NCI-H187 treated with DMSO at 0.1 percent for 48 hours (cell line): ENCODE measurements around the gene EEPD1.
"Not testable (repeated sequence)": the region's sequence is repeated elsewhere in the genome, so short reads cannot be mapped to it uniquely, and the experiment has no call there.

Experiments
- DNase-seq: peaks from one replicate; lab custom pipeline; 2025; lab: John Stamatoyannopoulos, UW

Gene EEPD1

GRCh38 chr7:36214608-36215456 is 61.8 kb downstream of the EEPD1 start:
- no peak for DNase-seq

- DNase-seq, result no peak
Measured at GRCh38 chr7:36215457-36215765, 62.4 kb downstream of the EEPD1 start.

GRCh38 chr7:36216063-36216684 is 63.1 kb downstream of the EEPD1 start:
- DNase-seq, result no peak

DNA sequence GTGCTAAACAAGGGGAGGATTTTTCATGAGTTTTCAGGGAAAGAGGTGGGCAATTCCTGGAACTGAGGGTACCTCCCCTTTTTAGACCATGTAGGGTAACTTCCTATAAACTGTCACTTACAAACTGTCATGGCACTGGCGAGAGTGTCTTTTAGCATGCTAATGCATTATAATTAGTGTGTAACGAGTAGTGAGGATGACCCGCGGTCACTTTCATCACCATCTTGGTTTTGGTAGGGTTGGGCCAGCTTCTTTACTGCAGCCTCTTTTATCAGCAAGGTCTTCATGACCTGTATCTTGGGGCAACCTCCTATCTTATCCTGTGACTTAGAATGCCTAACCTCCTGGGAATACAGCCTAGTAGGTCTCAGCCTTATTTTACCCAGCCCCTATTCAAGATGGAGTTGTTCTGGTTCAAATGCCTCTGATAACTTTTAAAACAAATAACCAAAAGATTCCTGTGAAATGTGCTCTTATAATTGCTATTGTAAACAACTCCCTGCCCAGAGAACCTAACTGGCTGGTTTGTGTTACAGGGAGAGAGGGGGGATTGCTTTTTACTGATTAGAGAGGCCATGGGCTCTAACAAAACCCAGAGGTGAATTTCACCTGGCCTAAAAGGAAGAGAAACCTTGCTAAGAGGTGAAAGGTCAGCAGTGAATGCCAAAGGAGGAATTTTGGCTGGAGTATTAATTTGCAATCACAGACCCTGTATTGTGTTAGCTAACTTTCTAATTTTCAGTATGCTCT is 64.3 kb downstream of the EEPD1 start:
- DNase-seq, result no peak

GRCh38 chr7:36217961-36218284 is 64.9 kb downstream of the EEPD1 start:
- no peak for DNase-seq

- no peak for DNase-seq
Measured at GRCh38 chr7:36219429-36219828, 66.4 kb downstream of the EEPD1 start.

DNA sequence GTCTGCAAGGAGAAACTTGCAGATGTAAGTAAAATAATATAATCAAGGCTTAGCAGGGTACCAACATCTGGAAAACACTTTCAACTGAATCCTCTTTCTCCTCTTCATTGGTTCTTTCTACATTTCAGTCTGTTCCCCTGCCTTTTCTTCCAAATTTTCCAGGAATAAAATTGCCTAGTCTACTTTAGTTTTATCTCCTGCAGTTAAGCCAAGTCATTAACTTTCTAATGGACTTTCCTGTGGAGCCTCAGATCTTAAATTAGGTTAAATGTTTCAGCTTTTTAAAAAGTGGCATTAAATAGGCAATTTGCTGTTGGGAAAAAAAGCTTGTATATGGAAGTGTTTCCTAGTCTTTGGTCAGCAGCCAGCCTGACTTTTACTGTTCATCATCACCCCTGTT is 70.8 kb downstream of the EEPD1 start:
- no peak for DNase-seq

- DNase-seq, result no peak
Measured at GRCh38 chr7:36224934-36225858, 72.1 kb downstream of the EEPD1 start.

GRCh38 chr7:36226151-36226550 is 73.1 kb downstream of the EEPD1 start:
- DNase-seq, result no peak

DNA sequence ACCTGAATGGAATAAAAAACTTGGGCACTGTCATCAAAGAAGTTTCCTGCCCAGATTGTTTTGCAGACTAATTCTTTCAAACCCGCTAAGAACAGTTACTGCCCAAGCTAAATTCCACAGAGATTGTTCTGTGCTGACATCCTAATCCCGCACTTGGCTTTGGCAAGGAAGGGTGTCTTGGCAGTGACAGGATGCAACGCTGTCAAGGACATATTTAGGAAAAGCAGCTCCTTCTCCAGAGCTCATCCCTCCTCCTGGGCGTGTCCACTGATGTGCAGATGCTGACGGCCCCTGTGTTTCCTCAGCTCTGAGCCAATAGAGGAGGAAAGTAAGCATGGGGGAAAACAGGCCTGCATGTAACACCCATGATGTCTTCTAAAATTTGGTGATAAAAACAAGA is 74.2 kb downstream of the EEPD1 start:
- DNase-seq, result no peak

DNA sequence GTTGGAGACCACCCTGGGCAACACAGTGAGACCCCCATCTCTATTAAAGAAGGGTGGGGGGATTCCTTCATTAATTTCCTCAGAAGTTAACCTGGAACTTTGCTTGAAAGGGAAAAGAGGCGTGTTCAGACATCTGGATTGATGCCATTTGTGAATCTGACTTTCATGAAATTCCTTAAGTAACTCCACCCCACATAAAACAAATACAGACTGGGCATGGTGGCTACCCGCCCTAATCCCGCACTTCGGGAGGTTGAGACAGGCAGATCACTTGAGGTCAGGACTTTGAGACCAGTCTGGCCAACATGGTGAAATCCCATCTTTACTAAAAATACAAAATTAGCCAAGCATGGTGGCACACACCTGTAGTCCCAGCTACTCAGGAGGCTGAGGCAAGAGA is 75.0 kb downstream of the EEPD1 start:
- DNase-seq, result no peak

DNA sequence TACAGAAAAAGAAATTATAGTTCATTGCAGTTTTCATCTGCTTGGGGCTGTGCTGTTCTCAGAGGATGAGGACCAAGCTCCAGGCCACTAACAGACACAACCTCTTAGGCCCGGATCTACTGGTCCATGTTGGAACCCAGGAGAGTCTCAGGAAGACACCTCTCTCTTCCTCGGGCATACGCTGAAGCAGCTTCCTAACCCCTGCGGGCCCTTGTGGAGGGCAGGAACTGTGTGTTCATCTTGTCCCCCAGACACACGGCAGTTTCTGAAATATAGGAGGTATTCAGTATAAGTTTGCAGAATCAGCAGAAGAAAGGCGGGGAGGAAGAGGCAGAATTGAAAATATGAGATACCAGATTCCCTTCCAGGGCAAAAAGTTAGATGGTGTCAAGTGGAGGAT is 78.4 kb downstream of the EEPD1 start:
- DNase-seq, result no peak

- DNase-seq, result no peak
Measured at GRCh38 chr7:36232555-36232954, 79.5 kb downstream of the EEPD1 start.

- no peak for DNase-seq
Measured at GRCh38 chr7:36232971-36233550, 80.0 kb downstream of the EEPD1 start.

- no peak for DNase-seq
Measured at GRCh38 chr7:36236073-36236472, 83.0 kb downstream of the EEPD1 start.

GRCh38 chr7:36238138-36238537 is 85.1 kb downstream of the EEPD1 start:
- no peak for DNase-seq

DNA sequence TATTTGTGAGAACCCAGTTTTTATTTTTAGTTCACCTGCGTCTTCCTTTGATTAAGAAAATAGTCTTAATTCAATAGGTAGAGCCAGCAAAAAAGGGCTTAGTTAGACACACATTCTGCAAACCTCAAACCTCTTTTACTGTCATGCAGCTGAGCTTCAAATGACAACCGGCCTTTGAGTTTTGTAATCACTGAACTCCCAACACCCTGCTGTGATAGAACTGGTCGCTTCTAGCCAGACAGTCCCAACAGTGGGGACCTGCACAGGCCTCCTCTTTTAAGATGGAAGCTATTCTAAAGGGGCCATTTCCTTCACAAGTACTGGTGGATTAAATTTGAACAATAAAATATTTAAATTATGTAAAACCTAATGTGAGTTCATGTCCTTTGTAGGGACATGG is 90.3 kb downstream of the EEPD1 start:
- not testable (repeated sequence) for DNase-seq

DNA sequence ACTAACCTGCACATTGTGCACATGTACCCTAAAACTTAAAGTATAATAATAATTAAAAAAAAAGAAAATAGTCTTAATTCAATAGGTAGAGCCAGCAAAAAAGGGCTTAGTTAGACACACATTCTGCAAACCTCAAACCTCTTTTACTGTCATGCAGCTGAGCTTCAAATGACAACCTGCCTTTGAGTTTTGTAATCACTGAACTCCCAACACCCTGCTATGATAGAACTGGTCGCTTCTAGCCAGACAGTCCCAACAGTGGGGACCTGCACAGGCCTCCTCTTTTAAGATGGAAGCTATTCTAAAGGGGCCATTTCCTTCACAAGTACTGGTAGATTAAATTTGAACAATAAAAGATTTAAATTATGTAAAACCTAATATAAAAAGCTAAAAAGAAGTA is 90.9 kb downstream of the EEPD1 start:
- not testable (repeated sequence) for DNase-seq

DNA sequence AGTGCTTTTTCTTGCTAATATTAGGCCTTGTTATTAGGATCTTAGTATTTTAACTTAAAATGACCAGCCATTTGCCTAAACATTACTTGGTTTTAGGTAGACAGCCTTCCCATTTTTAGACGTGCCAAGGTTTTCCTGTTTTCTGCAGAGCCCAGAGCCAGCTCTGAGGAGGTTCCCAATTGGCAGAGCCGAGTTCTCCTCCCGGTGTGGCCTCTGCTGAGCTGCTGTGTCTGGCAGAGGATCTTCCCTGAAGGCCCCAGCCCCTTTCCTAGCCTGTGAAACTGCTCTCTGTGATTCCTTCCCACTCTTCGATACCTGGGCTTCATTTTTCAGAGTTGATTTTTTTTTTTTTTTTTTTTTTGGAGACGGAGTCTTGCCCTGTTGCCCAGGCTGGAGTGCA is 91.4 kb downstream of the EEPD1 start:
- no peak for DNase-seq

GRCh38 chr7:36245684-36246299 is 92.7 kb downstream of the EEPD1 start:
- DNase-seq, result no peak

- DNase-seq, result no peak
Measured at GRCh38 chr7:36249091-36249490, 96.0 kb downstream of the EEPD1 start.
